CD14-positive monocyte (primary cell): Measurements from ENCODE around the gene MACROD2. TPM values are rescaled to one million over a fixed set of nuclear protein-coding genes. Genes with fewer than 3 reads are reported as not detected.

Experiments used
- DNase-seq, 3 donors: peaks; one replicate each; pipeline ENCODE4 v3.0.0-alpha.2; 2011 to 2022
- H2AFZ ChIP-seq: 2 replicates; pipeline ENCODE4 v1.6.0; 2012; ENCODE audit warnings: mild to moderate bottlenecking, low read depth, low read length, inconsistent platforms; ENCODE audit not compliant: insufficient read depth, poor library complexity, severe bottlenecking
- H3K27ac ChIP-seq, 2 donors: 1 replicate in 1 of 2; 2 replicates in 1 of 2; pipeline ENCODE4 v1.5.1; 2012 to 2013; ENCODE audit warnings: low read length in 2 of 2, control low read depth in 1 of 2, inconsistent platforms in 1 of 2, low read depth in 1 of 2, mild to moderate bottlenecking in 1 of 2
- H3K27me3 ChIP-seq, 2 donors: one replicate each; pipeline versions ENCODE4 v1.6.0 to v1.6.1; 2011 to 2013; ENCODE audit warnings: low read length in 2 of 2; ENCODE audit not compliant: control insufficient read depth in 2 of 2, insufficient read depth in 2 of 2
- H3K36me3 ChIP-seq, 2 donors: replicated peaks in 1 of 2; 1 replicate in 1 of 2; 2 replicates in 1 of 2; pipeline versions ENCODE4 v1.5.1 to v1.6.1; 2012 to 2013; ENCODE audit warnings: low read length in 2 of 2, control low read depth in 1 of 2, inconsistent platforms in 1 of 2, mild to moderate bottlenecking in 1 of 2; ENCODE audit not compliant: insufficient read depth in 2 of 2, control insufficient read depth in 1 of 2
- H3K4me1 ChIP-seq, 2 donors: 1 replicate in 1 of 2; 2 replicates in 1 of 2; pipeline versions ENCODE4 v1.5.1 to v1.6.1; 2012 to 2013; ENCODE audit warnings: low read length in 2 of 2, control low read depth in 1 of 2, inconsistent platforms in 1 of 2, mild to moderate bottlenecking in 1 of 2, moderate library complexity in 1 of 2; ENCODE audit not compliant: insufficient read depth in 2 of 2, control insufficient read depth in 1 of 2
- H3K4me2 ChIP-seq: replicated peaks from 2 replicates; pipeline ENCODE3; 2012; ENCODE audit warnings: low read length, moderate library complexity, mild to moderate bottlenecking; ENCODE audit not compliant: poor library complexity, severe bottlenecking; ENCODE audit errors: extremely low read depth
- H3K4me3 ChIP-seq, 3 experiments: fragments of 200-600 bp in 1 of 3; sonication (generic) in 1 of 3; replicated peaks in 1 of 3; 1 replicate in 2 of 3; 2 replicates in 1 of 3; pipeline ENCODE4 v1.5.1; 2011 to 2013; ENCODE audit warnings: low read length in 3 of 3, mild to moderate bottlenecking in 3 of 3, control low read depth in 2 of 3, low read depth in 2 of 3, inconsistent platforms in 1 of 3, moderate library complexity in 1 of 3
- H3K79me2 ChIP-seq: 2 replicates; pipeline ENCODE4 v1.6.0; 2012; ENCODE audit warnings: mild to moderate bottlenecking, control low read depth, inconsistent platforms, low read length, moderate library complexity; ENCODE audit not compliant: insufficient read depth
- H3K9ac ChIP-seq: 2 replicates; pipeline ENCODE4 v1.6.0; 2017; ENCODE audit warnings: low read length, mild to moderate bottlenecking; ENCODE audit not compliant: insufficient read depth, poor library complexity, severe bottlenecking
- H3K9me3 ChIP-seq, 2 donors: replicated peaks in 1 of 2; 1 replicate in 1 of 2; 2 replicates in 1 of 2; pipeline versions ENCODE4 v1.5.1 to v1.6.1; 2012 to 2013; ENCODE audit warnings: low read length in 2 of 2, control low read depth in 1 of 2; ENCODE audit not compliant: control insufficient read depth in 1 of 2, insufficient read depth in 1 of 2
- H4K20me1 ChIP-seq: 2 replicates; pipeline ENCODE4 v1.6.0; 2012; ENCODE audit warnings: mild to moderate bottlenecking, low read length, control low read depth, moderate library complexity; ENCODE audit not compliant: insufficient read depth
- H3K27ac Mint-ChIP-seq, 7 donors: one replicate each; pipeline ENCODE4 v1.8.0; 2020; ENCODE audit warnings: mild to moderate bottlenecking in 7 of 7, mixed read lengths in 7 of 7, moderate library complexity in 6 of 7, inconsistent platforms in 2 of 7
- H3K27me3 Mint-ChIP-seq, 3 donors: one replicate each; pipeline ENCODE4 v1.8.0; 2021 to 2022; ENCODE audit warnings: low read depth in 3 of 3, mild to moderate bottlenecking in 3 of 3, mixed read lengths in 3 of 3, moderate library complexity in 3 of 3, inconsistent platforms in 1 of 3
- H3K36me3 Mint-ChIP-seq, 2 donors: one replicate each; pipeline ENCODE4 v1.8.0; 2020; ENCODE audit warnings: mixed read lengths in 2 of 2, inconsistent platforms in 1 of 2, mild to moderate bottlenecking in 1 of 2
- H3K4me1 Mint-ChIP-seq: one replicate; pipeline ENCODE4 v1.8.0; 2020; ENCODE audit warnings: mild to moderate bottlenecking, mixed read lengths
- H3K4me3 Mint-ChIP-seq, 2 donors: one replicate each; pipeline ENCODE4 v1.8.0; 2020; ENCODE audit warnings: mild to moderate bottlenecking in 2 of 2, mixed read lengths in 2 of 2, moderate library complexity in 1 of 2
- H3K9me3 Mint-ChIP-seq, 7 donors: one replicate each; pipeline ENCODE4 v1.8.0; 2020 to 2022; ENCODE audit warnings: mixed read lengths in 7 of 7, mild to moderate bottlenecking in 6 of 7, moderate library complexity in 6 of 7, inconsistent platforms in 2 of 7
- CTCF ChIP-seq: fragments of 200-600 bp; IDR thresholded peaks from one replicate; pipeline ENCODE4 v1.8.0; 2022; ENCODE audit warnings: antibody characterized with exemption, mild to moderate bottlenecking
- WGBS: methylation state at CpG from one replicate; pipeline ENCODE4 v1.1.5; 2013; ENCODE audit warnings: missing lambda C conversion rate; ENCODE audit not compliant: insufficient coverage; 5-methylcytosine and 5-hydroxymethylcytosine counted together
- intact Hi-C, 2 donors: fragments of 100-400 bp; cut with micrococcal nuclease; formaldehyde crosslinking; loops; one replicate each; pipeline versions ENCODE4 v1.15.0 to v1.15.1; 2023
- polyA plus RNA-seq, 3 donors: library from polyadenylated mRNA; depleted of rRNA in 1 of 3; unstranded in 2 of 3; stranded (reverse) in 1 of 3; fragments of 300-500 nt in 2 of 3; fragments of >200 nt in 1 of 3; fragmentation: Illumina TruSeq in 2 of 3; gene quantifications; 1 replicate in 2 of 3; 2 replicates in 1 of 3; pipeline ENCODE4 v1.2.3, GENCODE V29; 2012 to 2021

MACROD2 gene
- polyA plus RNA-seq, 3 donors = 0.23 TPM; not detected in 2

GRCh38 chr20:14065774-14066173 lies 70.5 kb downstream of the MACROD2 start:
- Histone ChIP-seq H3K79me2 (no peaks in the 10 kb centered on the region), H3K27me3 (no peaks in the 10 kb centered on the region), H3K4me2 (no peak overlapping the region), H3K9me3 (no peaks in the 10 kb centered on the region), H3K27ac (no peak overlapping the region), H3K4me1 (no peaks in the 10 kb centered on the region), H3K4me3 (no peak overlapping the region), H4K20me1 (no peaks in the 10 kb centered on the region), H3K9ac (no peak overlapping the region), H2AFZ (no peak overlapping the region), H3K36me3 (no peaks in the 10 kb centered on the region)
- no peaks in the 10 kb centered on the region for H3K4me1 Mint-ChIP-seq
- no peak for DNase-seq
- H3K4me3 Mint-ChIP-seq = no peak overlapping the region
- WGBS = no CpG with 5 or more reads among the region's 3 CpGs
- no peak for TF ChIP-seq CTCF
- H3K27ac Mint-ChIP-seq = no peak overlapping the region
- intact Hi-C loops = no loop called here
- peaks cover 0 to 5% (median 0%) of the 10 kb centered on the region in 7 donors for H3K9me3 Mint-ChIP-seq
- H3K36me3 Mint-ChIP-seq = no peaks in the 10 kb centered on the region
- peaks cover 0 to 2% (median 1%) of the 10 kb centered on the region in 3 donors for H3K27me3 Mint-ChIP-seq

- no peaks in the 10 kb centered on the region for H3K4me1 Mint-ChIP-seq
- peaks cover 0 to 5% (median 0%) of the 10 kb centered on the region in 7 donors for H3K9me3 Mint-ChIP-seq
- intact Hi-C loops = no loop called here
- Histone ChIP-seq H3K27me3 (no peaks in the 10 kb centered on the region), H3K4me1 (no peaks in the 10 kb centered on the region), H3K4me2 (no peak overlapping the region), H3K79me2 (no peaks in the 10 kb centered on the region), H3K27ac (no peak overlapping the region), H3K36me3 (no peaks in the 10 kb centered on the region), H3K9me3 (no peaks in the 10 kb centered on the region), H3K9ac (no peak overlapping the region), H2AFZ (no peak overlapping the region), H3K4me3 (no peak overlapping the region), H4K20me1 (no peaks in the 10 kb centered on the region)
- TF ChIP-seq CTCF = no peak
- H3K36me3 Mint-ChIP-seq = no peaks in the 10 kb centered on the region
- no peak overlapping the region for H3K27ac Mint-ChIP-seq
- H3K27me3 Mint-ChIP-seq = peaks cover 0 to 2% (median 1%) of the 10 kb centered on the region in 3 donors
- no peak overlapping the region for H3K4me3 Mint-ChIP-seq
- no peak for DNase-seq
These were observed 72.3 kb downstream of the MACROD2 start for GRCh38 chr20:14067603-14068002.
